Activated CD8-positive, alpha-beta memory T cell treated with anti-CD3 and anti-CD28 coated beads for 24 hours (primary cell): ENCODE results near the gene TRPM7.
"Not testable (repeated sequence)": the region's sequence is repeated elsewhere in the genome, so short reads cannot be mapped to it uniquely, and the experiment has no call there.

ENCODE experiments used
- DNase-seq: peaks from one replicate; pipeline ENCODE4 v3.0.0-alpha.2; 2020

Gene TRPM7

GRCh38 chr15:50653156-50653743 lies 33.3 kb downstream of the TRPM7 start:
- DNase-seq: no peak

- no peak for DNase-seq
These were observed 33.9 kb downstream of the TRPM7 start for GRCh38 chr15:50652671-50653070.

- DNase-seq: no peak
These were observed 45.3 kb downstream of the TRPM7 start for GRCh38 chr15:50641318-50641717.

- DNase-seq: no peak
These were observed 50.5 kb downstream of the TRPM7 start for GRCh38 chr15:50636146-50636545.

GRCh38 chr15:50633653-50634052 lies 52.9 kb downstream of the TRPM7 start:
- DNase-seq: no peak

- DNase-seq: no peak
These were observed 58.2 kb downstream of the TRPM7 start for GRCh38 chr15:50628421-50628820.

GRCh38 chr15:50627351-50628055 lies 59.1 kb downstream of the TRPM7 start:
- DNase-seq: no peak

GRCh38 chr15:50624616-50625168 lies 61.9 kb downstream of the TRPM7 start:
- DNase-seq: no peak

- DNase-seq: not testable (repeated sequence)
These were observed 64.1 kb downstream of the TRPM7 start for GRCh38 chr15:50622361-50622943.

GRCh38 chr15:50616960-50617359 lies 69.6 kb downstream of the TRPM7 start:
- not testable (repeated sequence) for DNase-seq

- not testable (repeated sequence) for DNase-seq
These were observed 70.0 kb downstream of the TRPM7 start for GRCh38 chr15:50616554-50616953.

GRCh38 chr15:50613600-50613999 lies 73.0 kb downstream of the TRPM7 start:
- no peak for DNase-seq

GRCh38 chr15:50607129-50607528 lies 79.5 kb downstream of the TRPM7 start:
- no peak for DNase-seq

GRCh38 chr15:50605462-50605861 lies 81.1 kb downstream of the TRPM7 start:
- DNase-seq: no peak

- not testable (repeated sequence) for DNase-seq
These were observed 84.6 kb downstream of the TRPM7 start for GRCh38 chr15:50602028-50602427.

- DNase-seq: no peak
These were observed 92.3 kb downstream of the TRPM7 start for GRCh38 chr15:50594311-50594710.

- DNase-seq: no peak
These were observed 92.8 kb downstream of the TRPM7 start for GRCh38 chr15:50593761-50594160.

GRCh38 chr15:50590288-50590687 lies 96.3 kb downstream of the TRPM7 start:
- DNase-seq: no peak

- no peak for DNase-seq
These were observed 109.1 kb downstream of the TRPM7 start for GRCh38 chr15:50577492-50577891.

GRCh38 chr15:50576166-50576565 lies 110.4 kb downstream of the TRPM7 start:
- no peak for DNase-seq

- DNase-seq: not testable (repeated sequence)
These were observed 112.8 kb downstream of the TRPM7 start for GRCh38 chr15:50573842-50574241.

- DNase-seq: no peak
These were observed 122.8 kb downstream of the TRPM7 start for GRCh38 chr15:50563756-50564155.

- no peak for DNase-seq
These were observed 123.6 kb downstream of the TRPM7 start for GRCh38 chr15:50562735-50563640.
